ENCODE data around the gene PIGN.

Gene PIGN

GRCh38 chr18:62118328-62118727 lies 68.5 kb downstream of the PIGN start:
- ATAC-seq (replicated peaks) (no peak), DNase-seq (no peak)
- no peaks in the 10 kb centered on the region for H3K9me3 Mint-ChIP-seq
- peaks cover 0 to 5% of the 10 kb centered on the region in 2 donors for H3K4me1 Mint-ChIP-seq
- peaks cover 10 to 26% of the 10 kb centered on the region in 2 donors for H3K36me3 Mint-ChIP-seq
- H3K27me3 Mint-ChIP-seq: no peaks in the 10 kb centered on the region
- H3K27ac Mint-ChIP-seq: no peak overlapping the region
- H3K4me3 Mint-ChIP-seq: no peak overlapping the region

GRCh38 chr18:62109676-62110075 lies 77.2 kb downstream of the PIGN start:
- peaks cover 5 to 11% of the 10 kb centered on the region in 2 donors for H3K36me3 Mint-ChIP-seq
- ATAC-seq (replicated peaks) (no peak), DNase-seq (no peak)

GRCh38 chr18:62107881-62108280 lies 79.0 kb downstream of the PIGN start:
- no peaks in the 10 kb centered on the region for H3K9me3 Mint-ChIP-seq
- H3K4me3 Mint-ChIP-seq: no peak overlapping the region
- peaks cover 0 to 2% of the 10 kb centered on the region in 2 donors for H3K4me1 Mint-ChIP-seq
- ATAC-seq (replicated peaks) (peak; percentile 81 to 89), DNase-seq (no peak)
- H3K27me3 Mint-ChIP-seq: no peaks in the 10 kb centered on the region
- no peak overlapping the region for H3K27ac Mint-ChIP-seq
- peaks cover 2 to 11% of the 10 kb centered on the region in 2 donors for H3K36me3 Mint-ChIP-seq

More at GRCh38 chr18:62109676-62110075, 77.2 kb downstream of the PIGN start:
- Mint-ChIP-seq H3K27me3 (no peaks in the 10 kb centered on the region), H3K4me1 (peaks cover under 1 to 2% of the 10 kb centered on the region in 2 donors), H3K4me3 (no peak overlapping the region), H3K27ac (no peak overlapping the region), H3K9me3 (no peaks in the 10 kb centered on the region)

GRCh38 chr18:62106271-62106670 lies 80.6 kb downstream of the PIGN start:
- ATAC-seq (replicated peaks) (no peak), DNase-seq (no peak)
- no peak overlapping the region for H3K27ac Mint-ChIP-seq
- H3K36me3 Mint-ChIP-seq: peaks cover 4 to 17% of the 10 kb centered on the region in 2 donors
- no peaks in the 10 kb centered on the region for H3K27me3 Mint-ChIP-seq
- no peak overlapping the region for H3K4me3 Mint-ChIP-seq
- H3K4me1 Mint-ChIP-seq: peaks cover 2 to 7% of the 10 kb centered on the region in 2 donors
- no peaks in the 10 kb centered on the region for H3K9me3 Mint-ChIP-seq

GRCh38 chr18:62105376-62105775 lies 81.5 kb downstream of the PIGN start:
- no peak overlapping the region for H3K27ac Mint-ChIP-seq
- no peaks in the 10 kb centered on the region for H3K9me3 Mint-ChIP-seq
- H3K4me1 Mint-ChIP-seq: peaks cover 2 to 7% of the 10 kb centered on the region in 2 donors
- no peaks in the 10 kb centered on the region for H3K27me3 Mint-ChIP-seq
- DNase-seq: no peak
- H3K4me3 Mint-ChIP-seq: no peak overlapping the region
- ATAC-seq (replicated peaks): no peak
- peaks cover 6 to 22% of the 10 kb centered on the region in 2 donors for H3K36me3 Mint-ChIP-seq

GRCh38 chr18:62102221-62102620 lies 84.6 kb downstream of the PIGN start:
- H3K9me3 Mint-ChIP-seq: peaks cover 0 to 6% of the 10 kb centered on the region in 2 donors
- no peak overlapping the region for H3K4me3 Mint-ChIP-seq
- no peaks in the 10 kb centered on the region for H3K27me3 Mint-ChIP-seq
- peaks cover 23 to 47% of the 10 kb centered on the region in 2 donors for H3K36me3 Mint-ChIP-seq
- DNase-seq (no peak), ATAC-seq (replicated peaks) (peak; percentile 87 to 91)
- peaks cover 0 to 7% of the 10 kb centered on the region in 2 donors for H3K4me1 Mint-ChIP-seq
- no peak overlapping the region for H3K27ac Mint-ChIP-seq

- Mint-ChIP-seq H3K4me1 (peaks cover 0 to 7% of the 10 kb centered on the region in 2 donors), H3K27me3 (no peaks in the 10 kb centered on the region), H3K27ac (no peak overlapping the region), H3K36me3 (peaks cover 23 to 48% of the 10 kb centered on the region in 2 donors), H3K4me3 (no peak overlapping the region), H3K9me3 (peaks cover 0 to 6% of the 10 kb centered on the region in 2 donors)
- DNase-seq: no peak
- ATAC-seq (replicated peaks): no peak
Measured at GRCh38 chr18:62101321-62101721, 85.5 kb downstream of the PIGN start.

GRCh38 chr18:62098960-62099359 lies 87.9 kb downstream of the PIGN start:
- no peak overlapping the region for H3K4me3 Mint-ChIP-seq
- peaks cover 27 to 49% of the 10 kb centered on the region in 2 donors for H3K36me3 Mint-ChIP-seq
- ATAC-seq (replicated peaks) (no peak), DNase-seq (no peak)
- H3K27me3 Mint-ChIP-seq: no peaks in the 10 kb centered on the region
- peaks cover 0 to 6% of the 10 kb centered on the region in 2 donors for H3K9me3 Mint-ChIP-seq
- peaks cover 0 to 7% of the 10 kb centered on the region in 2 donors for H3K4me1 Mint-ChIP-seq
- H3K27ac Mint-ChIP-seq: no peak overlapping the region

GRCh38 chr18:62097698-62098097 lies 89.2 kb downstream of the PIGN start:
- peaks cover 0 to 6% of the 10 kb centered on the region in 2 donors for H3K9me3 Mint-ChIP-seq
- ATAC-seq (replicated peaks): no peak
- H3K36me3 Mint-ChIP-seq: peaks cover 25 to 45% of the 10 kb centered on the region in 2 donors
- peaks cover 0 to 7% of the 10 kb centered on the region in 2 donors for H3K4me1 Mint-ChIP-seq
- no peaks in the 10 kb centered on the region for H3K27me3 Mint-ChIP-seq
- H3K27ac Mint-ChIP-seq: no peak overlapping the region
- no peak overlapping the region for H3K4me3 Mint-ChIP-seq
- no peak for DNase-seq

- ATAC-seq (replicated peaks) (no peak), DNase-seq (no peak)
- Mint-ChIP-seq H3K27me3 (no peaks in the 10 kb centered on the region), H3K4me1 (no peaks in the 10 kb centered on the region), H3K27ac (no peak overlapping the region), H3K4me3 (no peak overlapping the region), H3K9me3 (no peaks in the 10 kb centered on the region), H3K36me3 (peaks cover 19 to 24% of the 10 kb centered on the region in 2 donors)
Measured at GRCh38 chr18:62091487-62092120, 95.3 kb downstream of the PIGN start.

GRCh38 chr18:62089174-62089573 lies 97.7 kb downstream of the PIGN start:
- Mint-ChIP-seq H3K4me1 (no peaks in the 10 kb centered on the region), H3K27ac (no peak overlapping the region), H3K27me3 (no peaks in the 10 kb centered on the region), H3K4me3 (no peak overlapping the region), H3K9me3 (no peaks in the 10 kb centered on the region), H3K36me3 (peaks cover 23 to 28% of the 10 kb centered on the region in 2 donors)
- DNase-seq: no peak
- no peak for ATAC-seq (replicated peaks)

GRCh38 chr18:62088156-62088555 lies 98.7 kb downstream of the PIGN start:
- DNase-seq (no peak), ATAC-seq (replicated peaks) (no peak)

GRCh38 chr18:62085756-62086155 lies 101.1 kb downstream of the PIGN start:
- no peak for DNase-seq
- Mint-ChIP-seq H3K4me1 (peaks cover 0 to 7% of the 10 kb centered on the region in 2 donors), H3K27ac (no peak overlapping the region), H3K4me3 (no peak overlapping the region), H3K36me3 (peaks cover 23 to 28% of the 10 kb centered on the region in 2 donors), H3K9me3 (no peaks in the 10 kb centered on the region), H3K27me3 (no peaks in the 10 kb centered on the region)
- no peak for ATAC-seq (replicated peaks)

More at GRCh38 chr18:62088156-62088555, 98.7 kb downstream of the PIGN start:
- Mint-ChIP-seq H3K27ac (no peak overlapping the region), H3K36me3 (peaks cover 23 to 28% of the 10 kb centered on the region in 2 donors), H3K4me1 (no peaks in the 10 kb centered on the region), H3K9me3 (no peaks in the 10 kb centered on the region), H3K27me3 (no peaks in the 10 kb centered on the region), H3K4me3 (no peak overlapping the region)

- H3K4me3 Mint-ChIP-seq: no peak overlapping the region
- H3K9me3 Mint-ChIP-seq: no peaks in the 10 kb centered on the region
- no peak overlapping the region for H3K27ac Mint-ChIP-seq
Measured at GRCh38 chr18:62081761-62082294, 105.0 kb downstream of the PIGN start.

GRCh38 chr18:62081248-62081647 lies 105.6 kb downstream of the PIGN start:
- Mint-ChIP-seq H3K9me3 (no peaks in the 10 kb centered on the region), H3K4me3 (no peak overlapping the region), H3K27me3 (no peaks in the 10 kb centered on the region), H3K27ac (no peak overlapping the region), H3K4me1 (peaks cover 4 to 14% of the 10 kb centered on the region in 2 donors), H3K36me3 (peaks cover 14 to 16% of the 10 kb centered on the region in 2 donors)
- ATAC-seq (replicated peaks): peak in 1 of 2 donors; percentile 19
- no peak for DNase-seq

More at GRCh38 chr18:62081761-62082294, 105.0 kb downstream of the PIGN start:
- peaks cover 18 to 20% of the 10 kb centered on the region in 2 donors for H3K36me3 Mint-ChIP-seq
- DNase-seq: no peak
- H3K27me3 Mint-ChIP-seq: no peaks in the 10 kb centered on the region
- H3K4me1 Mint-ChIP-seq: peaks cover 4 to 14% of the 10 kb centered on the region in 2 donors
- no peak for ATAC-seq (replicated peaks)

Measured in stimulated activated naive B cell treated with anti-CD40 and anti-IgM and Interleukin-4, amounts not matched to agents 10 μg/mL and 1 μg/mL and 100 μg/mL, for 72 hours (primary cell).